ENCODE measurements around the gene MAP4K4. TPM values are rescaled to one million over a fixed set of nuclear protein-coding genes. Genes with fewer than 3 reads are reported as not detected.
"Not testable (repeated sequence)": the region's sequence is repeated elsewhere in the genome, so short reads cannot be mapped to it uniquely, and the experiment has no call there.

The MAP4K4 gene
- total and polyA plus RNA-seq, 2 of the 4 experiments (the other 2 are of a cell fraction) = 89.4 to 124 TPM

GRCh38 chr2:101773137-101773536 lies 75.6 kb downstream of the MAP4K4 start:
- no peak overlapping the region for H3K4ac ChIP-seq (ENCODE audit: low read depth, low read length)
- in situ Hi-C loops (cut with MboI; ENCODE audit: low sequenced_read_pairs) = no loop called here
- H3K36me3 ChIP-seq (ENCODE audit: control insufficient read depth, insufficient read depth, low read length) = no peaks in the 10 kb centered on the region
- no peak overlapping the region for H3K4me3 ChIP-seq (ENCODE audit: insufficient read depth, low read depth, low read length)
- no peak overlapping the region for H2AK9ac ChIP-seq (replicated peaks; ENCODE audit: low read depth, low read length, poor library complexity)
- peaks cover 28% of the 10 kb centered on the region for H3K4me1 ChIP-seq (ENCODE audit: control insufficient read depth, insufficient read depth, low read length)
- DNase-seq (no peak), ATAC-seq (ENCODE audit: low read depth) (no peak)
- no peak overlapping the region for H4K8ac ChIP-seq (ENCODE audit: low read depth in 2 of 2, low read length in 2 of 2)
- H3K9ac ChIP-seq (ENCODE audit: low read depth, low read length) = no peak overlapping the region
- H2BK20ac ChIP-seq (ENCODE audit: low read depth, low read length) = no peak overlapping the region
- ChIA-PET CTCF (no interaction called here), POLR2A (ENCODE audit: unreplicated experiment) (no interaction called here)
- H4K5ac ChIP-seq (ENCODE audit: low read depth, low read length) = no peak overlapping the region
- no peaks in the 10 kb centered on the region for H3K27me3 ChIP-seq (ENCODE audit: control insufficient read depth, insufficient read depth, low read length)
- no peak overlapping the region for H3K23ac ChIP-seq (ENCODE audit: low read depth, low read length)
- H3K9me3 ChIP-seq (ENCODE audit: control insufficient read depth, insufficient read depth, low read length) = no peaks in the 10 kb centered on the region
- no peak overlapping the region for H2AK5ac ChIP-seq (ENCODE audit: low read depth, low read length)
- dilution Hi-C loops (cut with HindIII; ENCODE audit: low sequenced_read_pairs, unreplicated experiment) = no loop called here
- H3K56ac ChIP-seq (ENCODE audit: extremely low read depth, insufficient read depth, low read length) = no peak overlapping the region
- no peak overlapping the region for H4K91ac ChIP-seq (ENCODE audit: insufficient read depth, low read depth, low read length)
- peaks cover 96% of the 10 kb centered on the region for H4K20me1 ChIP-seq (ENCODE audit: insufficient read depth, low read length)
- H3K4me2 ChIP-seq (ENCODE audit: low read depth, low read length) = no peak overlapping the region
- H3K9me1 ChIP-seq (ENCODE audit: insufficient read depth, low read length) = peaks cover 41% of the 10 kb centered on the region
- intact Hi-C loops (cut with micrococcal nuclease) = no loop called here
- no TSS peak for BruUV-seq (replicated peaks)
- no peak for TF ChIP-seq ELK1 (IDR thresholded peaks at IDR 0.05; ENCODE audit: borderline replicate concordance, low read depth, low read length)
- TF ChIP-seq USF2 (IDR thresholded peaks at IDR 0.05; ENCODE audit: low read depth, low read length) = no peak
- H2BK5ac ChIP-seq (ENCODE audit: low read depth, low read length, poor library complexity, severe bottlenecking) = no peak overlapping the region
- no peak overlapping the region for H3K27ac ChIP-seq (ENCODE audit: insufficient read depth, low read length)
- H3K18ac ChIP-seq (ENCODE audit: low read depth, low read length) = no peak overlapping the region
- no peak overlapping the region for H3K14ac ChIP-seq (replicated peaks; ENCODE audit: low read depth, low read length)
- no peak overlapping the region for H2BK15ac ChIP-seq (ENCODE audit: low read depth, low read length)
- H2AFZ ChIP-seq (replicated peaks; ENCODE audit: low read length, poor library complexity) = no peak overlapping the region
- peaks cover 21 to 79% of the 10 kb centered on the region in 2 experiments for H3K79me1 ChIP-seq (ENCODE audit: low read depth in 1 of 2, low read length in 2 of 2)
- H2BK120ac ChIP-seq (ENCODE audit: low read depth, low read length) = no peak overlapping the region
- 100% methylated on average over 1 of the region's 5 CpGs; no CpG with 5 or more reads in 1 of the 2 experiments for WGBS, 2 experiments (ENCODE audit: extremely low coverage in 2 of 2, insufficient read length in 1 of 2)

- H3K4ac ChIP-seq (ENCODE audit: low read depth, low read length); H3K18ac ChIP-seq (ENCODE audit: low read depth, low read length); dilution Hi-C loops (cut with HindIII; ENCODE audit: low sequenced_read_pairs, unreplicated experiment); H3K27ac ChIP-seq (ENCODE audit: insufficient read depth, low read length); H3K36me3 ChIP-seq (ENCODE audit: control insufficient read depth, insufficient read depth, low read length); BruUV-seq (replicated peaks); H3K56ac ChIP-seq (ENCODE audit: extremely low read depth, insufficient read depth, low read length); H4K5ac ChIP-seq (ENCODE audit: low read depth, low read length); H3K23ac ChIP-seq (ENCODE audit: low read depth, low read length); H3K4me3 ChIP-seq (ENCODE audit: insufficient read depth, low read depth, low read length); H3K27me3 ChIP-seq (ENCODE audit: control insufficient read depth, insufficient read depth, low read length); POLR2A ChIA-PET (ENCODE audit: unreplicated experiment); H2AFZ ChIP-seq (replicated peaks; ENCODE audit: low read length, poor library complexity); DNase-seq; H3K9ac ChIP-seq (ENCODE audit: low read depth, low read length); H3K9me3 ChIP-seq (ENCODE audit: control insufficient read depth, insufficient read depth, low read length); H3K14ac ChIP-seq (replicated peaks; ENCODE audit: low read depth, low read length); intact Hi-C loops (cut with micrococcal nuclease); CTCF ChIA-PET; H2BK15ac ChIP-seq (ENCODE audit: low read depth, low read length); ATAC-seq (ENCODE audit: low read depth); H2AK9ac ChIP-seq (replicated peaks; ENCODE audit: low read depth, low read length, poor library complexity); H4K91ac ChIP-seq (ENCODE audit: insufficient read depth, low read depth, low read length); H4K8ac ChIP-seq (ENCODE audit: low read depth in 2 of 2, low read length in 2 of 2); H2BK20ac ChIP-seq (ENCODE audit: low read depth, low read length); H2BK5ac ChIP-seq (ENCODE audit: low read depth, low read length, poor library complexity, severe bottlenecking); in situ Hi-C loops (cut with MboI; ENCODE audit: low sequenced_read_pairs); H2BK120ac ChIP-seq (ENCODE audit: low read depth, low read length); H3K4me2 ChIP-seq (ENCODE audit: low read depth, low read length); H2AK5ac ChIP-seq (ENCODE audit: low read depth, low read length): not testable (repeated sequence)
- peaks cover 38% of the 10 kb centered on the region for H3K9me1 ChIP-seq (ENCODE audit: insufficient read depth, low read length)
- WGBS, 2 experiments (ENCODE audit: extremely low coverage in 2 of 2, insufficient read length in 1 of 2) = no CpG with 5 or more reads among the region's 3 CpGs
- peaks cover 26% of the 10 kb centered on the region for H3K4me1 ChIP-seq (ENCODE audit: control insufficient read depth, insufficient read depth, low read length)
- peaks cover 21 to 81% of the 10 kb centered on the region in 2 experiments for H3K79me1 ChIP-seq (ENCODE audit: low read depth in 1 of 2, low read length in 2 of 2)
- H4K20me1 ChIP-seq (ENCODE audit: insufficient read depth, low read length) = peaks cover 96% of the 10 kb centered on the region
These were observed 76.5 kb downstream of the MAP4K4 start for GRCh38 chr2:101773961-101774360.
